HepG2 (cell line): ENCODE measurements around the gene ANK3. TPM values are rescaled to one million over a fixed set of nuclear protein-coding genes. Genes with fewer than 3 reads are reported as not detected.

Experiments used
- ATAC-seq: fragments of 200-7000 bp; cut with Tn5 transposase; 3 replicates; pipeline ENCODE4 v1.9.1; 2020; ENCODE audit warnings: mild to moderate bottlenecking, moderate library complexity
- BruUV-seq: library from RNA; stranded (reverse); fragments of 400-500 nt; replicated peaks from 2 replicates; lab custom pipeline; 2021; lab: Mats Ljungman, UMichigan
- CTCF ChIA-PET: fragments of 300-600 bp; formaldehyde crosslinking; extraction: SDS; loops from one replicate; lab custom pipeline; 2021; ENCODE audit warnings: low total read pairs, inconsistent platforms, low intra/inter-chr PET ratio; lab: Yijun Ruan, JAX
- POLR2A ChIA-PET: fragments of 350-600 bp; sonication (Branson Sonifier 250); formaldehyde crosslinking; loops from one replicate; lab custom pipeline; 2020; ENCODE audit warnings: antibody characterized with exemption, inconsistent platforms; lab: Yijun Ruan, JAX
- DNase-seq: peaks from one replicate; pipeline ENCODE4 v3.0.0-alpha.2; 2015; ENCODE audit warnings: low spot score
- FAIRE-seq: peaks from 3 replicates; lab custom pipeline; 2011; peaks lifted over from hg19 to GRCh38; lab: Jason Lieb, UNC
- H2AFZ ChIP-seq: one replicate; pipeline ENCODE4 v1.6.1; 2011; ENCODE audit warnings: low read length, inconsistent platforms
- H3K27ac ChIP-seq: fragments of 300-600 bp; 3 replicates; pipeline ENCODE4 v1.8.0; 2011; ENCODE audit warnings: mixed run types, mild to moderate bottlenecking, mixed read lengths, low read length, inconsistent platforms; ENCODE audit not compliant: insufficient read depth; ENCODE audit errors: extremely low read length
- H3K27me3 ChIP-seq, 2 experiments: fragments of 200-600 bp in 1 of 2; 2 replicates in 1 of 2; 3 replicates in 1 of 2; pipeline versions ENCODE4 v1.6.0 to v1.8.0; 2011; ENCODE audit warnings: low read length in 2 of 2, mild to moderate bottlenecking in 2 of 2, moderate library complexity in 2 of 2, inconsistent platforms in 1 of 2; ENCODE audit not compliant: insufficient read depth in 2 of 2, control insufficient read depth in 1 of 2
- H3K36me3 ChIP-seq, 2 experiments: fragments of 200-600 bp in 1 of 2; replicated peaks in 1 of 2; 2 replicates in 1 of 2; 3 replicates in 1 of 2; pipeline versions ENCODE4 v1.5.1 to v1.8.0; 2011; ENCODE audit warnings: low read length in 2 of 2, inconsistent platforms in 1 of 2; ENCODE audit not compliant: insufficient read depth in 2 of 2, control insufficient read depth in 1 of 2
- H3K4me1 ChIP-seq: 2 replicates; pipeline ENCODE4 v1.5.1; 2012; ENCODE audit warnings: low read length, inconsistent platforms; ENCODE audit not compliant: insufficient read depth
- H3K4me2 ChIP-seq: 2 replicates; pipeline ENCODE4 v1.6.0; 2011; ENCODE audit warnings: low read depth, low read length, inconsistent platforms
- H3K4me3 ChIP-seq, 3 experiments: fragments of 200-600 bp in 1 of 3; sonication (generic), shearing (Covaris generic) in 1 of 3; replicated peaks in 1 of 3; 2 replicates each; pipeline ENCODE4 v1.5.1; 2011 to 2016; ENCODE audit warnings: low read length in 3 of 3, inconsistent platforms in 2 of 3, low read depth in 2 of 3, mild to moderate bottlenecking in 2 of 3, control low read depth in 1 of 3, mixed read lengths in 1 of 3; ENCODE audit not compliant: insufficient read depth in 1 of 3
- H3K79me2 ChIP-seq: one replicate; pipeline ENCODE4 v1.6.1; 2011; ENCODE audit warnings: low read length, inconsistent platforms; ENCODE audit not compliant: insufficient read depth
- H3K9ac ChIP-seq: 2 replicates; pipeline ENCODE4 v1.6.0; 2011; ENCODE audit warnings: mild to moderate bottlenecking, low read depth, low read length, inconsistent platforms; ENCODE audit not compliant: insufficient read depth
- H3K9me3 ChIP-seq: 2 replicates; pipeline ENCODE4 v1.5.1; 2012; ENCODE audit warnings: mild to moderate bottlenecking, low read length
- H4K20me1 ChIP-seq: 2 replicates; pipeline ENCODE4 v1.6.0; 2011; ENCODE audit warnings: inconsistent platforms, mild to moderate bottlenecking, low read length, moderate library complexity; ENCODE audit not compliant: insufficient read depth
- AGO2 ChIP-seq: fragments of 200-400 bp; formaldehyde crosslinking; optimal IDR thresholded peaks from 2 replicates; pipeline ENCODE3; 2017; ENCODE audit warnings: mild to moderate bottlenecking, low read depth, low read length, moderate library complexity
- BCLAF1 ChIP-seq: fragments of 450-650 bp; IDR thresholded peaks from 2 replicates; pipeline ENCODE4 v1.6.1; 2017; ENCODE audit warnings: mild to moderate bottlenecking
- BRD4 ChIP-seq: sonication (generic); formaldehyde crosslinking; IDR thresholded peaks from 2 replicates; pipeline ENCODE4 v1.4.0; 2020; ENCODE audit warnings: missing genetic modification reagents
- CREB1 ChIP-seq, 2 experiments: fragments of 450-650 bp in 1 of 2; IDR thresholded peaks; 2 replicates each; pipeline ENCODE4 v1.6.1; 2016 to 2017; ENCODE audit warnings: control low read depth in 1 of 2, mild to moderate bottlenecking in 1 of 2, missing compliant biosample characterization in 1 of 2, missing genetic modification characterization in 1 of 2
- HMG20A ChIP-seq: IDR thresholded peaks from 2 replicates; pipeline ENCODE4 v1.6.1; 2016; ENCODE audit warnings: borderline replicate concordance
- KDM2A ChIP-seq: sonication (generic); formaldehyde crosslinking; IDR thresholded peaks from 2 replicates; pipeline ENCODE4 v1.4.0; 2020; ENCODE audit warnings: low read depth, missing genetic modification reagents, borderline replicate concordance
- PITX1 ChIP-seq: sonication (generic); formaldehyde crosslinking; IDR thresholded peaks from 2 replicates; pipeline ENCODE4 v1.5.1; 2020; ENCODE audit warnings: mild to moderate bottlenecking, missing genetic modification reagents
- SNAPC2 ChIP-seq: sonication (generic); formaldehyde crosslinking; IDR thresholded peaks from 2 replicates; pipeline ENCODE4 v1.8.1; 2022; ENCODE audit warnings: mild to moderate bottlenecking, missing genetic modification reagents
- SOX5 ChIP-seq: IDR thresholded peaks from 2 replicates; pipeline ENCODE4 v1.6.1; 2016; ENCODE audit warnings: borderline replicate concordance
- ZBTB26 ChIP-seq: IDR thresholded peaks from 2 replicates; pipeline ENCODE4 v1.6.1; 2016; ENCODE audit warnings: missing compliant biosample characterization, missing genetic modification reagents, borderline replicate concordance
- ZFY ChIP-seq: sonication (generic); formaldehyde crosslinking; IDR thresholded peaks from 2 replicates; pipeline ENCODE4 v1.4.0; 2020; ENCODE audit warnings: missing genetic modification reagents
- ZKSCAN8 ChIP-seq: IDR thresholded peaks from 2 replicates; pipeline ENCODE4 v1.6.1; 2016; ENCODE audit warnings: borderline replicate concordance, missing genetic modification reagents, missing compliant biosample characterization
- ZNF329 ChIP-seq: sonication (generic); formaldehyde crosslinking; IDR thresholded peaks from 2 replicates; pipeline ENCODE4 v1.9.0; 2021; ENCODE audit warnings: low read depth, mild to moderate bottlenecking, missing genetic modification reagents
- ZNF547 ChIP-seq: sonication (generic); formaldehyde crosslinking; IDR thresholded peaks from 2 replicates; pipeline ENCODE4 v1.5.1; 2020; ENCODE audit warnings: mild to moderate bottlenecking, missing genetic modification reagents
- WGBS: methylation state at CpG from one replicate; pipeline ENCODE4 v1.1.6; 2017; ENCODE audit warnings: low lambda C conversion rate; 5-methylcytosine and 5-hydroxymethylcytosine counted together
- in situ Hi-C: cut with HindIII; loops from 2 replicates; pipeline ENCODE4 v1.10.0; 2017; ENCODE audit warnings: low pct_unique_long_range_greater_than_20kb; ENCODE audit not compliant: extremely low pct_ligation_motif_present
- intact Hi-C: fragments of 100-400 bp; cut with micrococcal nuclease; formaldehyde crosslinking; loops from one replicate; pipeline ENCODE4 v1.10.0; 2022; ENCODE audit not compliant: unreplicated experiment
- polyA plus RNA-seq, 8 experiments: library from polyadenylated mRNA; depleted of rRNA in 3 of 8; stranded (reverse) in 7 of 8; unstranded in 1 of 8; fragments of >200 nt; fragmentation: Illumina TruSeq in 4 of 8; extraction: Trizol in 4 of 8; gene quantifications; 2 replicates each; pipeline versions ENCODE4 v1.2.1 to v1.2.3, GENCODE V29; 2011 to 2016; ENCODE audit warnings: low read depth in 4 of 8, missing spikeins in 1 of 8, mixed read lengths in 1 of 8; ENCODE audit not compliant: insufficient read depth in 1 of 8
- total RNA-seq, 5 experiments: library from RNA; depleted of rRNA; stranded (reverse); fragments of >200 nt; fragmentation: Illumina TruSeq; extraction: Trizol; gene quantifications; 2 replicates each; pipeline ENCODE4 v1.2.3, GENCODE V29; 2016; ENCODE audit warnings: low read depth in 1 of 5

The ANK3 gene
- total and polyA plus RNA-seq, 2 of the 13 experiments (the other 11 are each of a cell fraction or from before 2014, with no cell fraction given): not detected

- H3K27me3 ChIP-seq: no peaks in the 10 kb centered on the region
- no peak overlapping the region for H3K9ac ChIP-seq
- BruUV-seq: no TSS peak
- H3K36me3 ChIP-seq: no peaks in the 10 kb centered on the region
- no peak for TF ChIP-seq ZBTB26 (CRISPR knock-in tag)
- TF ChIP-seq BRD4 (CRISPR knock-in tag): no peak
- TF ChIP-seq AGO2: no peak
- TF ChIP-seq KDM2A (CRISPR knock-in tag): no peak
- no peak for TF ChIP-seq ZNF547 (CRISPR knock-in tag)
- no peak for TF ChIP-seq BCLAF1
- no peak for TF ChIP-seq ZKSCAN8 (CRISPR knock-in tag)
- TF ChIP-seq HMG20A (CRISPR knock-in tag): no peak
- TF ChIP-seq PITX1 (CRISPR knock-in tag): no peak
- no peak for TF ChIP-seq SOX5
- no peak for TF ChIP-seq ZNF329 (CRISPR knock-in tag)
- TF ChIP-seq ZFY (CRISPR knock-in tag): no peak
- no peak for TF ChIP-seq SNAPC2
- no peak for TF ChIP-seq CREB1 (IDR thresholded peaks at IDR 0.05)
- TF ChIP-seq CREB1 (CRISPR knock-in tag; IDR thresholded peaks at IDR 0.05): no peak
- H2AFZ ChIP-seq: no peak overlapping the region
- no peak overlapping the region for H3K4me3 ChIP-seq
- no peak for ATAC-seq
- H3K4me1 ChIP-seq: no peaks in the 10 kb centered on the region
- DNase-seq: no peak
- in situ Hi-C loops: no loop called here
- 0% methylated on average over 2 of the region's 2 CpGs for WGBS
- intact Hi-C loops: no loop called here
- H4K20me1 ChIP-seq: no peaks in the 10 kb centered on the region
- ChIA-PET CTCF (no interaction called here), POLR2A (no interaction called here)
- no peak overlapping the region for H3K4me2 ChIP-seq
- H3K79me2 ChIP-seq: no peaks in the 10 kb centered on the region
- H3K9me3 ChIP-seq: no peaks in the 10 kb centered on the region
- no peak overlapping the region for H3K27ac ChIP-seq
- FAIRE-seq: no peak
Observed at GRCh38 chr10:60369547-60369930, 20.1 kb downstream of the ANK3 start.
